ENCODE measurements around the gene BACE2. TPM values are rescaled to one million over a fixed set of nuclear protein-coding genes. Genes with fewer than 3 reads are reported as not detected.

Gene BACE2
- total and polyA plus RNA-seq, 4 donors, result 1.7 to 16.7 (median 5.6) TPM

GRCh38 chr21:41269535-41269934 lies 101.6 kb downstream of the BACE2 start:
- Histone ChIP-seq H3K4me1 (ENCODE audit: control insufficient read depth in 4 of 4, insufficient read depth in 4 of 4, low read length in 3 of 4) (no peaks in the 10 kb centered on the region), H3K9me3 (ENCODE audit: control insufficient read depth in 4 of 4, low read length in 3 of 4) (no peaks in the 10 kb centered on the region), H3K27me3 (ENCODE audit: control insufficient read depth in 4 of 4, insufficient read depth in 4 of 4, low read length in 3 of 4) (no peaks in the 10 kb centered on the region), H3K4me3 (ENCODE audit: low read depth in 1 of 3, low read length in 3 of 3) (no peak overlapping the region), H3K27ac (ENCODE audit: low read depth in 1 of 2, low read length in 2 of 2) (no peak overlapping the region), H3K9ac (ENCODE audit: low read depth in 1 of 2, low read length in 2 of 2) (no peak overlapping the region), H3K36me3 (ENCODE audit: control insufficient read depth in 4 of 4, insufficient read depth in 3 of 4, low read depth in 1 of 4, low read length in 3 of 4) (peaks cover 0 to 2% (median 0%) of the 10 kb centered on the region in 4 donors)
- no peak for DNase-seq (ENCODE audit: low spot score)
- TF ChIP-seq GABPA (IDR thresholded peaks at IDR 0.05 in 1 of 2, conservative IDR thresholded peaks at IDR 0.05 in 1 of 2), result no peak
- WGBS, result 19% methylated on average over 1 of the region's 1 CpG

GRCh38 chr21:41277196-41277595 lies 109.2 kb downstream of the BACE2 start:
- H3K9me3 ChIP-seq (ENCODE audit: control insufficient read depth in 4 of 4, low read length in 3 of 4), result no peaks in the 10 kb centered on the region
- no peak overlapping the region for H3K4me3 ChIP-seq (ENCODE audit: low read depth in 1 of 3, low read length in 3 of 3)
- no peak overlapping the region for H3K27ac ChIP-seq (ENCODE audit: low read depth in 1 of 2, low read length in 2 of 2)
- H3K36me3 ChIP-seq (ENCODE audit: control insufficient read depth in 4 of 4, insufficient read depth in 3 of 4, low read depth in 1 of 4, low read length in 3 of 4), result peaks cover 0 to 2% (median 0%) of the 10 kb centered on the region in 4 donors
- TF ChIP-seq CTCF (IDR thresholded peaks at IDR 0.05; ENCODE audit: low read depth, low read length, missing input control) (no peak), RAD21 (IDR thresholded peaks at IDR 0.05) (no peak), RXRA (IDR thresholded peaks at IDR 0.05) (no peak), HNF4G (IDR thresholded peaks at IDR 0.05) (no peak), SP1 (IDR thresholded peaks at IDR 0.05) (no peak)
- no peaks in the 10 kb centered on the region for H3K4me1 ChIP-seq (ENCODE audit: control insufficient read depth in 4 of 4, insufficient read depth in 4 of 4, low read length in 3 of 4)
- no peak overlapping the region for H3K9ac ChIP-seq (ENCODE audit: low read depth in 1 of 2, low read length in 2 of 2)
- WGBS, result 85% methylated on average over 12 of the region's 12 CpGs
- DNase-seq (ENCODE audit: low spot score), result no peak
- H3K27me3 ChIP-seq (ENCODE audit: control insufficient read depth in 4 of 4, insufficient read depth in 4 of 4, low read length in 3 of 4), result no peaks in the 10 kb centered on the region

- TF ChIP-seq TAF1 (conservative IDR thresholded peaks at IDR 0.05), result no peak
- no peak for TF ChIP-seq ATF3 (IDR thresholded peaks at IDR 0.05)
- no peak for TF ChIP-seq SP1 (IDR thresholded peaks at IDR 0.05)
- TF ChIP-seq REST (IDR thresholded peaks at IDR 0.05), result no peak
- TF ChIP-seq MAX (IDR thresholded peaks at IDR 0.05), result no peak
- TF ChIP-seq FOXA2 (IDR thresholded peaks at IDR 0.05), result no peak
- TF ChIP-seq GABPA (IDR thresholded peaks at IDR 0.05 in 1 of 2, conservative IDR thresholded peaks at IDR 0.05 in 1 of 2), result no peak
- TF ChIP-seq HNF4A (conservative IDR thresholded peaks at IDR 0.05), result no peak
- TF ChIP-seq RAD21 (IDR thresholded peaks at IDR 0.05), result no peak
- TF ChIP-seq EGR1 (IDR thresholded peaks at IDR 0.05; ENCODE audit: low read depth in 2 of 2), result no peak
- TF ChIP-seq ZBTB33 (IDR thresholded peaks at IDR 0.05), result no peak
- 75% methylated on average over 4 of the region's 4 CpGs for WGBS
- DNase-seq (ENCODE audit: low spot score), result no peak
- no peak overlapping the region for H3K9ac ChIP-seq (ENCODE audit: low read depth in 1 of 2, low read length in 2 of 2)
- no peaks in the 10 kb centered on the region for H3K36me3 ChIP-seq (ENCODE audit: control insufficient read depth in 4 of 4, insufficient read depth in 3 of 4, low read depth in 1 of 4, low read length in 3 of 4)
- H3K9me3 ChIP-seq (ENCODE audit: control insufficient read depth in 4 of 4, low read length in 3 of 4), result no peaks in the 10 kb centered on the region
- H3K4me1 ChIP-seq (ENCODE audit: control insufficient read depth in 4 of 4, insufficient read depth in 4 of 4, low read length in 3 of 4), result no peaks in the 10 kb centered on the region
- H3K4me3 ChIP-seq (ENCODE audit: low read depth in 1 of 3, low read length in 3 of 3), result no peak overlapping the region
- no peak overlapping the region for H3K27ac ChIP-seq (ENCODE audit: low read depth in 1 of 2, low read length in 2 of 2)
- H3K27me3 ChIP-seq (ENCODE audit: control insufficient read depth in 4 of 4, insufficient read depth in 4 of 4, low read length in 3 of 4), result no peaks in the 10 kb centered on the region
Measured at GRCh38 chr21:41277846-41278245, 109.9 kb downstream of the BACE2 start.

Measured in liver (tissue), 9 donors.